GM21528 (cell line): ENCODE results near the gene CISTR.
A peak's percentile ranks its signal among the peaks of the same experiment; 100 is the strongest.
"Not testable (repeated sequence)": the region's sequence is repeated elsewhere in the genome, so short reads cannot be mapped to it uniquely, and the experiment has no call there.

ENCODE experiments used
- ATAC-seq: cut with Tn5 transposase; IDR thresholded peaks from one replicate; pipeline ENCODE4 v1.9.1; 2021; ENCODE audit warnings: mild to moderate bottlenecking, moderate library complexity; ENCODE audit not compliant: unreplicated experiment, low FRiP score

CISTR gene

DNA sequence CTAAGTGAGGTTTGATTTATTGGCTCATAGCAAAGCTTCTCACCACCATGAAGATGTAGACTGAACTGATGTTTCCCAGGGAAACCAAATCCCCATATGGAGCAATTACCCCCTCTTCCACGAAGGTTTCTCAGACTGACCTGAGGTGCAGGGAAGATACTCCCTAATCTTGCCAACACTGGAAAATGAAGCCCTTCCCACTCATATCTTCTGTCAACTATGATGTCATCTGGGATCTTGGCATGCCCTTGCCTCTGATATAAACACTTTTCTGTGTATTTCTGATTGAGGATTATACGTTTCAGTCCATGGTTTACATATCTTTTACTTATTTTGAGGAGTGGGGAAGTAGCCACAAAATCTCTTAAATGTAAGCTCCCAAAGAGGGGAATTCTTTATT, 14.1 kb upstream of the CISTR start:
- no peak for ATAC-seq

GRCh38 chr12:53764615-53765014, 12.8 kb upstream of the CISTR start:
- ATAC-seq = no peak

DNA sequence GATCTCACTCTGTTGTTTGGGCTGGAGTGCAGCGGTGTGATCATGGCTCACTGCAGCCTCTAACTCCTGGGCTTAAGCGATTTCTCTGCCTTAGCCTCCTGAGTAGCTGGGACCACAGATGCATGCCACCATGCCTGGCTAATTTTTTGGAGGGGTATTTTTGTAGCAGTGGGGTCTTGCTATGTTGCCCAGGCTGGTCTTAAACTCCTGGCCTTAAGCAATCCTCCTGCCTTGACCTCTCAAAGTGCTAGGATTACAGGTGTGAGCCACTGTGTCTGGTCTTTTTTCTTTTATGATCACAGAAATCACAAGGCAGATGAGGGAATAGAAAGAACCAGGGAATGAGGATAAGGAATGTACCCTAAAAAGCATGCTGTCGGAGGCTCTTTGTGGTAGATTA, 11.0 kb upstream of the CISTR start:
- not testable (repeated sequence) for ATAC-seq

GRCh38 chr12:53761306-53761705, 9.5 kb upstream of the CISTR start:
- no peak for ATAC-seq

- no peak for ATAC-seq
Observed at GRCh38 chr12:53759261-53759660, 7.5 kb upstream of the CISTR start.

DNA sequence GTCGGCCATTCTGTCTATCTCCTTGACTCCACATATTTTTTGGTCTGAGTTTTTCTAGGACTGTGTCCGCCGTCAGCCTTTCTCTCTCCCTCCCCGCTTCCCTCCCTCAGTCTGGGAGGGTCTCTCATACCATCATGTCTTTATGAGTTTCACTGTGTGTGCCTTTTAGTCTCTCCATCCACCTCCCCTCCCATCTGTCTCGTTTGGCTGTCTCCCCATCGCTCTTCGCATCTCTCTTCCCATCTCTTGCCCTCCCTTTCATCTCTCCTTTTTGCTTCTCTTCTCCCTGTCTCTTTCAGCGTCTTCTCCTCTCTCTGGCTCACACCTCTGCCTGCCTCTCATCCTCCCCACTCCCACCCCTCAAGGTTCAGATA, 6.9 kb upstream of the CISTR start:
- no peak for ATAC-seq

GRCh38 chr12:53758081-53758729, 6.4 kb upstream of the CISTR start:
- no peak for ATAC-seq

DNA sequence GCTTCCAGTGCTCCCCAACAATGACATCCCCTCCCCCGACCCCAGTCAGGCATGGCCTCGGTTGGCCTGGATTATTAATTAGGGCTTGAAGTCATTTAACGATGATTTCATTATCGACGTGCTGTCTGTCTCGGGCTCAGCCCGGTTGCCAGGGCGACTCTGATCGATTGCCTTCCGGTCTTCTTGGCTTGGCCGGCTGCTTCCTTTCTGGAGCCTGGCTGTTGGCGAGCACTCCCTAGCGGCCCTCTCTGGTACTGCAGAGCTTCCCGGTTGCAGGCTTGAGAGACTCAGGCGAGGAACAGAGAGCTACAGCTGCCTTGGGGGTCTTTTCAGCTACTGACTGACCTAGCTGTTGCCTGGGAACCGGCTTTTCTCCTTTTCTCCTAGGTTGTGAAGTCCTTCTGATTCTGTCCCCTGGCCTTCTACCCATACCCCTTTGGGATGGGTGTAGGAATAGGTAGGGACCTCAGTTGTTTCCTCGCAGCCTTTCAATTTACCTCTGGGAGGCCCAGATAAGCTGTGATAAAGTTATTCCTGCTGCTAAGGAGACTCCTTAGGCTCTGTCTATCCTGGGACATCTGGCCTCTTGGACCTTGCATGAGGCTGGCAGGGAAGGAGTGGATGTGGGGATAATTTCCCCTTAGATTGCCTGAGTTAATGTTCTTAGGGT, 5.5 kb upstream of the CISTR start:
- ATAC-seq = peak; percentile 73

GRCh38 chr12:53756300-53757100, 4.7 kb upstream of the CISTR start:
- no peak for ATAC-seq

GRCh38 chr12:53755893-53756292, 4.1 kb upstream of the CISTR start:
- ATAC-seq = no peak

- no peak for ATAC-seq
Observed at GRCh38 chr12:53755451-53755891, 3.7 kb upstream of the CISTR start.

- no peak for ATAC-seq
Observed at GRCh38 chr12:53754633-53755264, 3.0 kb upstream of the CISTR start.

GRCh38 chr12:53754188-53754585, 2.4 kb upstream of the CISTR start:
- ATAC-seq = no peak

- ATAC-seq = no peak
Observed at GRCh38 chr12:53752621-53753020, 842 bp upstream of the CISTR start.

DNA sequence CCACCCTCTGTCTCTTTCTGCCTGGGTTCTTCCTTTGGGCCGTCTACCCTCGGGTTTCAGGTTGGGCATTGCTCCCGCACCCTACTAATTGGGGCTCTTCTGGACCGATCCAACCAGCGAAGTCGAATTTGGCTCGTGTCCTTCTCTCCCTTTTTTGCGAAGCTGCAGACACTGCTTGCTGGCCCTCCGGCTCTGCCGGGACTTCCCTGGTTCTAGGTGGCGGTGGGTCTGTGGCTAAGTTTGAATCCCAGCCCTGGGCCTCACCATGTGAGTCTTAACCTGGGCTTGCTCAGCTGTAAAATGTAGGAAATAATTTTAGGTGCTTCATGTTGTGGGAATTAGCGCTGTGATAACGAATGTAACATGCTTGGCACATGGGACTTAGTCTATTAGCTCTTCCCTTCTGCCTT, 418 bp upstream of the CISTR start:
- ATAC-seq = no peak

GRCh38 chr12:53750812-53751335, 905 bp downstream of the CISTR start:
- ATAC-seq = no peak

GRCh38 chr12:53749986-53750811, 1.6 kb downstream of the CISTR start:
- ATAC-seq = no peak

- no peak for ATAC-seq
Observed at GRCh38 chr12:53748072-53748840, 3.5 kb downstream of the CISTR start.

- ATAC-seq = no peak
Observed at GRCh38 chr12:53747095-53747494, 4.7 kb downstream of the CISTR start.
